B cell (primary cell): ENCODE data around the gene GRID2. TPM values are rescaled to one million over a fixed set of nuclear protein-coding genes. Genes with fewer than 3 reads are reported as not detected.

ENCODE experiments used
- ATAC-seq: fragments of 200-7000 bp; cut with Tn5 transposase; one replicate; pipeline ENCODE4 v1.10.0; 2021; ENCODE audit warnings: low read depth, mild to moderate bottlenecking, moderate number of reproducible peaks, moderate library complexity
- CTCF ChIA-PET: fragments of 350-600 bp; sonication (Branson Sonifier 250); formaldehyde crosslinking; loops from one replicate; lab custom pipeline; 2021; ENCODE audit warnings: antibody characterized with exemption, inconsistent platforms; lab: Charles Lee
- POLR2A ChIA-PET: fragments of 350-600 bp; sonication (Branson Sonifier 250); formaldehyde crosslinking; loops from one replicate; lab custom pipeline; 2021; ENCODE audit warnings: antibody characterized with exemption; lab: Charles Lee
- DNase-seq: peaks from one replicate; pipeline ENCODE4 v3.0.0; 2013
- H2AFZ ChIP-seq: 2 replicates; pipeline ENCODE4 v1.6.1; 2012; ENCODE audit warnings: mild to moderate bottlenecking, low read depth, low read length; ENCODE audit not compliant: insufficient read depth, poor library complexity, severe bottlenecking
- H3K27ac ChIP-seq, 2 donors: 1 replicate in 1 of 2; 2 replicates in 1 of 2; pipeline ENCODE4 v1.5.1; 2012 to 2013; ENCODE audit warnings: low read length in 2 of 2, mild to moderate bottlenecking in 2 of 2, moderate library complexity in 1 of 2
- H3K27me3 ChIP-seq, 4 experiments: fragments of 200-600 bp in 1 of 4; sonication (generic) in 1 of 4; replicated peaks in 1 of 4; 1 replicate in 2 of 4; 2 replicates in 2 of 4; pipeline versions ENCODE4 v1.6.1 to v1.7.0; 2013 to 2016; ENCODE audit warnings: low read length in 3 of 4, mild to moderate bottlenecking in 2 of 4, mixed read lengths in 1 of 4, moderate library complexity in 1 of 4; ENCODE audit not compliant: insufficient read depth in 4 of 4, control insufficient read depth in 3 of 4; ENCODE audit errors: control extremely low read depth in 1 of 4
- H3K36me3 ChIP-seq, 2 experiments: replicated peaks in 1 of 2; 1 replicate in 1 of 2; 2 replicates in 1 of 2; pipeline versions ENCODE4 v1.6.1 to v1.7.1; 2013; ENCODE audit warnings: low read length in 1 of 2; ENCODE audit not compliant: insufficient read depth in 2 of 2, control insufficient read depth in 1 of 2; ENCODE audit errors: control extremely low read depth in 1 of 2, extremely low read depth in 1 of 2
- H3K4me1 ChIP-seq, 2 donors: fragments of 200-600 bp in 1 of 2; sonication (generic) in 1 of 2; 1 replicate in 1 of 2; 2 replicates in 1 of 2; pipeline versions ENCODE4 v1.5.1 to v1.6.1; 2013 to 2017; ENCODE audit warnings: low read length in 2 of 2; ENCODE audit not compliant: control insufficient read depth in 2 of 2, insufficient read depth in 2 of 2
- H3K4me2 ChIP-seq: replicated peaks from 2 replicates; pipeline ENCODE3; 2012; ENCODE audit warnings: mild to moderate bottlenecking, low read depth, low read length; ENCODE audit not compliant: poor library complexity, severe bottlenecking
- H3K4me3 ChIP-seq, 5 experiments: fragments of 200-600 bp in 1 of 5; sonication (generic) in 1 of 5; 1 replicate in 3 of 5; 2 replicates in 2 of 5; pipeline versions ENCODE4 v1.5.1 to v1.7.0; 2011 to 2016; ENCODE audit warnings: low read length in 4 of 5, mild to moderate bottlenecking in 4 of 5, low read depth in 2 of 5, control low read depth in 1 of 5, moderate library complexity in 1 of 5; ENCODE audit not compliant: insufficient read depth in 1 of 5; ENCODE audit errors: control extremely low read depth in 1 of 5, extremely low read depth in 1 of 5
- H3K79me2 ChIP-seq: fragments of 200-600 bp; sonication (generic); one replicate; pipeline ENCODE4 v1.6.0; 2016; ENCODE audit warnings: low read length; ENCODE audit not compliant: control insufficient read depth, insufficient read depth
- H3K9ac ChIP-seq: fragments of 200-600 bp; sonication (generic); 2 replicates; pipeline ENCODE4 v1.6.1; 2017; ENCODE audit warnings: mild to moderate bottlenecking, low read length, moderate library complexity
- H3K9me3 ChIP-seq, 3 donors: one replicate each; pipeline versions ENCODE4 v1.6.1 to v1.7.1; 2013; ENCODE audit warnings: low read length in 2 of 3; ENCODE audit not compliant: control insufficient read depth in 2 of 3, insufficient read depth in 1 of 3; ENCODE audit errors: control extremely low read depth in 1 of 3
- H4K20me1 ChIP-seq: 2 replicates; pipeline ENCODE4 v1.6.0; 2012; ENCODE audit warnings: mild to moderate bottlenecking, low read length; ENCODE audit not compliant: insufficient read depth, control insufficient read depth, poor library complexity, severe bottlenecking
- H3K27ac Mint-ChIP-seq: one replicate; pipeline ENCODE4 v1.8.0; 2021; ENCODE audit warnings: mixed read lengths
- H3K27me3 Mint-ChIP-seq: one replicate; pipeline ENCODE4 v1.8.0; 2021; ENCODE audit warnings: mixed read lengths
- H3K4me1 Mint-ChIP-seq: one replicate; pipeline ENCODE4 v1.8.0; 2021; ENCODE audit warnings: mixed read lengths
- H3K4me3 Mint-ChIP-seq: one replicate; pipeline ENCODE4 v1.8.0; 2021; ENCODE audit warnings: mixed read lengths
- H3K9me3 Mint-ChIP-seq: one replicate; pipeline ENCODE4 v1.8.0; 2022; ENCODE audit warnings: mixed read lengths; ENCODE audit not compliant: insufficient read depth
- CTCF ChIP-seq: fragments of 200-600 bp; IDR thresholded peaks from one replicate; pipeline ENCODE4 v1.8.0; 2022; ENCODE audit warnings: antibody characterized with exemption, mild to moderate bottlenecking
- EZH2 ChIP-seq: IDR thresholded peaks from 2 replicates; pipeline ENCODE4 v1.6.1; 2012; ENCODE audit warnings: borderline replicate concordance, low read depth, mild to moderate bottlenecking, moderate library complexity, low read length; ENCODE audit not compliant: insufficient read depth, poor library complexity, severe bottlenecking
- WGBS: methylation state at CpG from one replicate; pipeline ENCODE4 v1.1.5; 2013; ENCODE audit warnings: missing lambda C conversion rate; ENCODE audit not compliant: insufficient coverage; 5-methylcytosine and 5-hydroxymethylcytosine counted together
- intact Hi-C: fragments of 100-400 bp; cut with micrococcal nuclease; formaldehyde crosslinking; loops from one replicate; pipeline ENCODE4 v1.10.0; 2022
- polyA plus RNA-seq: library from polyadenylated mRNA; depleted of rRNA; stranded (reverse); fragments of >200 nt; gene quantifications from 2 replicates; pipeline ENCODE4 v1.2.3, GENCODE V29; 2012
- total RNA-seq, 2 donors: library from RNA; stranded (reverse); fragments of 120-200 nt in 1 of 2; gene quantifications; 1 replicate in 1 of 2; 2 replicates in 1 of 2; pipeline versions ENCODE4 v1.2.3 to v1.2.4, GENCODE V29; 2013 to 2022

Gene GRID2
- total and polyA plus RNA-seq, 2 donors (not counting 1 experiment from before 2014, with no cell fraction given): not detected

- H3K4me3 ChIP-seq: no peak overlapping the region
- H3K4me2 ChIP-seq: no peak overlapping the region
- no peak overlapping the region for H3K27ac Mint-ChIP-seq
- DNase-seq (no peak), ATAC-seq (no peak)
- H3K36me3 ChIP-seq: no peaks in the 10 kb centered on the region
- H3K9me3 ChIP-seq: no peaks in the 10 kb centered on the region
- H3K4me3 Mint-ChIP-seq: no peak overlapping the region
- H2AFZ ChIP-seq: no peak overlapping the region
- no peaks in the 10 kb centered on the region for H3K27me3 ChIP-seq
- H3K4me1 Mint-ChIP-seq: no peaks in the 10 kb centered on the region
- no peaks in the 10 kb centered on the region for H3K27me3 Mint-ChIP-seq
- ChIA-PET CTCF (interaction anchor here (0.6 kb wide), 1 partner anchor 907 kb away, joined by 4 read pairs; no protein-coding TSS in a partner anchor), POLR2A (no interaction called here)
- WGBS: 90% methylated on average over 2 of the region's 4 CpGs
- no peaks in the 10 kb centered on the region for H3K9me3 Mint-ChIP-seq
- no peak overlapping the region for H3K9ac ChIP-seq
- H3K27ac ChIP-seq: no peak overlapping the region
- H3K79me2 ChIP-seq: no peaks in the 10 kb centered on the region
- no peaks in the 10 kb centered on the region for H3K4me1 ChIP-seq
- intact Hi-C loops: no loop called here
- H4K20me1 ChIP-seq: no peaks in the 10 kb centered on the region
- TF ChIP-seq EZH2 (no peak), CTCF (no peak)
Observed at GRCh38 chr4:92339676-92340075, 35.9 kb downstream of the GRID2 start.

- no peak overlapping the region for H3K27ac ChIP-seq
- H3K36me3 ChIP-seq: no peaks in the 10 kb centered on the region
- ATAC-seq: no peak
- DNase-seq: no peak
- no peaks in the 10 kb centered on the region for H3K27me3 ChIP-seq
- no peak overlapping the region for H3K9ac ChIP-seq
- intact Hi-C loops: no loop called here
- Mint-ChIP-seq H3K27ac (no peak overlapping the region), H3K27me3 (no peaks in the 10 kb centered on the region), H3K4me3 (no peak overlapping the region), H3K4me1 (no peaks in the 10 kb centered on the region), H3K9me3 (no peaks in the 10 kb centered on the region)
- no peaks in the 10 kb centered on the region for H4K20me1 ChIP-seq
- H3K4me3 ChIP-seq: no peak overlapping the region
- TF ChIP-seq EZH2 (no peak), CTCF (no peak)
- ChIA-PET CTCF (no interaction called here), POLR2A (no interaction called here)
- no peak overlapping the region for H3K4me2 ChIP-seq
- H2AFZ ChIP-seq: no peak overlapping the region
- H3K79me2 ChIP-seq: no peaks in the 10 kb centered on the region
- WGBS: 100% methylated on average over 1 of the region's 3 CpGs
- no peaks in the 10 kb centered on the region for H3K4me1 ChIP-seq
- H3K9me3 ChIP-seq: no peaks in the 10 kb centered on the region
Observed at GRCh38 chr4:92344216-92344615, 40.5 kb downstream of the GRID2 start.
